HG02938 (cell line): ENCODE measurements around the gene NLRC3.

Source experiments
- ATAC-seq: cut with Tn5 transposase; IDR thresholded peaks from one replicate; pipeline ENCODE4 v1.9.1; 2021; ENCODE audit warnings: mild to moderate bottlenecking, moderate library complexity; ENCODE audit not compliant: unreplicated experiment

The NLRC3 gene

DNA sequence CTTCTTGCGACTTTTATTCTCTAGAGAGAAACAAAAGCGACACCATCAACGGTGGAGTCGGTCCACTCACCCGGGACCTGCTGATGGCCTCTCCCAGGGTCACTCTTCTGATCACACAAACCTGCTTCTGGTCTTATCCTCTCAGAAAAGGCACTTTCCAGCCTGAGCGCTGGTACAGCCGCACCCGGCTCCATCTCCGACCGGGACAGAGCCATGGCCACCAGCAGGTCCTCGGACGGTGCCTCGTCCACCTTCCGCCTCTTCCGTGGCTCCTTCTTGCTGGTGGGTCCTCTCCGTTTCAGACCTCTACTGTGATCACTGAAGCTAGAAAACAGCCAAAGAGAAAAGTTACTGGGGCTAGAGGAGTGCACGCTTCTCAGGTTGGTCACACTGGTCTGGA, 20.5 kb upstream of the NLRC3 start:
- ATAC-seq = no peak

DNA sequence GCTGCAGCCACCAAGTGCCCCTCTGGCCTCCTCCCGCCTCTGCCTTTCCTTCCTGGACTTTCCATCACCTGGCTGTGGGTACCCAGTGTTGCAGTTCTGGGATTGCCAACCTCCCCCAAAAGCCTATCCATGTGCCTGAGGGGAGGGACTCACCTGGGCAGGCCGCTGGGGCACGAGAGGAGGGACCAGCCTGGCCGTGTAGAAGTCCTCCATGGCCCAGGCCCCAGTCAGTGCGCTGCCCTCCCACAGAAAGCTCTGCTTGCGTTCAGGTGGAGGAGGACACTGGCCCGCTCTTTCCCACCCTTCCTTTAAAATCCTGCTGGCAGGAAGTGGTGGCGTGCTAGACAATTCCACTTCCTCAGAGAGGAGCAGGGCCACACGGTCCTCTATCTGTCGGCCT, 20.0 kb upstream of the NLRC3 start:
- no peak for ATAC-seq

DNA sequence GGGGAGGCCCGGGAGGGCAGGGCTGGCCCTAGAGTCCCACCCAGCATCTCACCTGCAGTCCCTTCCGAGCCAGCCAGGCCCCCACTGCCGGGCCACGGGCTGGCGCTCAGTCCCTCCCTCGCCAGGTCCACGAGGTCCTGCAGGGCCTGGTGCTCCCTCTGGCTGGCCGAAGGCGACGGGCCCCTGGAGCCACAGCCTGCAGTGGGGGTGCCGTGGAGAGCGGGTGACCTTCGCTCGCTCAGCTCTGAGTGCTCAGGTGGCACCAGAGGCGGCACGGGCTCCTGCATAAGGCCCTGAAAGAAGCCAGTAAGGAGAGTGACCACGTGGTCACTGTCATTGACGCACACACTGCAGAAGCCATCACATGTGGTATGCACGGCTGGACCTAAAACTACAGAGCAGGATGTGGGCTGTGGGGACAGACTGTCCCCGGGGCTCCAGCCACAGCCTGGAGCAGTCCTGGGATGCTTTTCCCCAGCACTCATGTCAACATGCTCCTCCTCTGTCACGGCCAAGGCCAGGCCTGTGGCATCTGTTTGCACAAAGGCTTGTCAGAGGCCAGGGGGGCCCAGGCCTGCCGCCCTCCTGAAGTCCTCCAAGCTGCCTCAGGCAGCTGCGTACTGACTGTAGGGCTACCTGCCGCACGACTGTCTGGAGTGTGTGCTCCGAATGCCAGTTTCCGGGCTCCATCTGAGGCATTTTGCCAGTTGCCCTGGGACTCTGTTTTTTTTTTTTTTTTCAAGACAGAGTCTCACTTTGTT, 19.1 kb upstream of the NLRC3 start:
- ATAC-seq = no peak

DNA sequence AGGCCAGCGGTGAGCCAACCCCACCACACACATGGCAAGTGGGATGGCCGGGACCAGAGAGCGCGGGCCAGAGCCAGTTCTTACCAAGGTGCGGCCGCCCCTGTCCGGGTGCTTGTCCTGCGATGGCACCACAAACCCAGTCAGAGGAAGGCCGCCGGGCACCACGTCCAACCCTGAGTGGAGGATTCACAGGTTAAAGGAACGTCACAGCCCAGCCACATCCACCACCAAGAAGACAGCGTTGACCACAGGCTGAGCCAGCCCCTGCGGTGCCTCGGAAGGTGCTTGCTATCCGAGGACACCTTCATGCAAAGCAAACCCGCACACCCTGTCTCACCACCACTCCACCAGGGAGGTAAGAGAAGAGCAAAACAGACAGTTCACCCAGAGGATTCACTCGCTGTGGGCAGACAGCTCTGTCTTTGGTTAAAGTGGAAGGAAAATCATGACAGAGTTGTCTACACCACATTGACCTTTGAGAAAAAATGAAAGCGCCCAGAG, 18.4 kb upstream of the NLRC3 start:
- no peak for ATAC-seq

DNA sequence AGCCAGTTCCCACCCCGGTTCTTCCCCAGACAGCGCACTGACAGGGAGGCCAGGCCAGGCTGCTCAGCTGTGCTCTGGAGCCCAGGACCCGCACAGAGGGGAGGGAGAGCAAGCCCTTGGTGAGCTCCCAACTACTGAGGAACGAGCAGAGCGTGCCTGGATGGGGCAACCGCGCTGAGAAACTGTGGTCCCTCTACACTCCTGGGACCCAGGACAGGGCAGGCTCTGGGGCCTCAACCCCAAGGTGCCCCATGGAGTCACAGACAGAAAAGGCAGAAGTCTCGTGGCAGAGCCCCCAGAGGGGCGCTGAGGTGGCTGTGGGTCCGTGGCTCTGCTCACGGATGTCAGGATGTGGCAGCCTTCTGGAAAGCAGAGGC, 17.9 kb upstream of the NLRC3 start:
- no peak for ATAC-seq

DNA sequence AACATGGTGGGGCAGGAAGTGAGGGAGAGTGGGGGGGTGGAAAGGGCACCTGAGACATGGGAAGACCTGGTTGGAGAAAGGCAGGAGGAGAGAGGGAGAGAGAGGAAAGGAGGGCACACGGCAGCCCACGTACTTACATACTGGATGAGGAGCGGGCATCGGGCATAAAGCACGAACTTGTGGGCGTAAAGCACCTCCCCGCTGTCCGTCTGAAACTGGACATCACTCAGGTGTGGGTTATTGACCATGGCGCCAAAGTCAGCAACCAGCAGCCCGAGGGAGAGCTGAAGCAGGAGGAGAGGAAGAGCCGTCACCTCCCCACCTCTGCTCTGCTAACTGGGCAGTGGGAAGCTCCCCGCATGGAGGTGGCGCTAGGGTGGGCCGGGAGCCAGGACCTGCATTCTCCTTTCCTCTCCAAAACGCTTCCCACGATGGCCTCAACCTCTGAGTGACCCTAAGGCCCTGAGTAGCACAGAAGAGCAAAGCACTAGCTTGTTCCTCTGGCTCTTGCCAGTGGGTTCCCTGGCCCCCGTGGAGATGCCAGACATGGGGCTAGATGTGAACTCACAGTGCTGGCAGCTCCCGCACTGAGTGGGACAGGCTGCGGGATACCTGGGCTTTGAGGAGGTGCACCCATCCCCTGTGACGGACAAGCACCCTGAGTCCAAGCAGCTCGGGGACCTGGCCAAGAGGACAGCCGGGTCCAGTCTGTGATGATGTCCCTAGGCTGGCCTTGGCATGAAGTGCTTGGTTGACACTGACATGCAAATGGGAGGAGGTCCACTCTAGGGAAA, 17.3 kb upstream of the NLRC3 start:
- ATAC-seq = no peak

DNA sequence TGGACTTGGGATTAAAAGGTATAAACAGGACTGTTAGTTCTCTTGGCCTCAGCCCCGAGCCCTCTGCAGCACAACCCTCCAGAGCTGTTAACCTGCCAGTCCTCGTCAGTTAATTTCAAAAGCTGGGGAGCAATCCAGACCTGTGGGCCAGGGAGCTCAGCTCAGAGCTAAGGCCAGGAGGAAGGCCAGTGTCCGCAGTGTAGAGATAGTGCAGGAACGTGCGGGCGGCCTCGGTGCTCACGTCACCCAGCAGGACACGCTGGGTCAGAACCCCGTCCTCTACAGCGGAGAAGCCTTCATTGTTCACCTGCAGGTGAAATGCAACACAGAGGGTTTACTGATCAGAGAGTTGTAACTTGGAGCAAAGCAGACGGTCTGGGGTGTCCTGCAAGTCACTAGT, 15.4 kb upstream of the NLRC3 start:
- ATAC-seq = no peak

DNA sequence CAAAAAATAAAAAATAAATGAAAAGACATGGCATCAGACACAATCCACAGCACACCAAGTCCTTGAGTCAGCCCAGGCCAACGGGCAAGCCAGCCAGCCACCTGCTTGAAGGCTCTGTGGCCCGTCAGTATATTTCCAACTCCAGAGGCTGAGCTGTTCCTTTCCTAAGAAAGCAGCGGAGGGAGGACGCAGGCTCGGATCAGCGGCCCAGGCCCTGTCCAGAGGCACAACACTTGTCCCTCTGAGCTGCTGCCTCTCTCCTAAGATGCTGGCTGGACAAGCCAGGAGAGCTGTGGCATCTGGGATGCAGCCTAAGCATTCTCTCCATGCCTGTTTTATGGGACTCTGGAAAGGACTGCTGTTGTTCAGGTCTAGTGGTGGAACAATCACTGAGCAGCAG, 14.8 kb upstream of the NLRC3 start:
- ATAC-seq = no peak

DNA sequence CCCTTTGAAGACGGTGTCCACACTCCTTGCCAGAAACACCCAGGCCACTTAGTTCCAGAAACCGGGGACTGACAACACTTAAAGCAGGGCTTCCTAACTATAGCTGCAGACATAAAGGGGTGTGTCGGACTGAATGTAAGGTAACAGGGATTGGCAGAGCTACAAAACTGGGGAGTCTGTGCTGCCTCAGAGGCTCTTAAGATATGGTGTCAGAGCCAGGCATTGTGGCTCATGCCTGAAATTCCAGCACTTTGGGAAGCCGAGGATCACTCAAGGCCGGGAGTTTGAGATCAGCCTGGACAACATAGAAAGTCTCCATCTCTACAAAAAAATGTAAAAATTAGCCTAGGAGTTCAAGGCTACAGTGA, 14.2 kb upstream of the NLRC3 start:
- no peak for ATAC-seq

DNA sequence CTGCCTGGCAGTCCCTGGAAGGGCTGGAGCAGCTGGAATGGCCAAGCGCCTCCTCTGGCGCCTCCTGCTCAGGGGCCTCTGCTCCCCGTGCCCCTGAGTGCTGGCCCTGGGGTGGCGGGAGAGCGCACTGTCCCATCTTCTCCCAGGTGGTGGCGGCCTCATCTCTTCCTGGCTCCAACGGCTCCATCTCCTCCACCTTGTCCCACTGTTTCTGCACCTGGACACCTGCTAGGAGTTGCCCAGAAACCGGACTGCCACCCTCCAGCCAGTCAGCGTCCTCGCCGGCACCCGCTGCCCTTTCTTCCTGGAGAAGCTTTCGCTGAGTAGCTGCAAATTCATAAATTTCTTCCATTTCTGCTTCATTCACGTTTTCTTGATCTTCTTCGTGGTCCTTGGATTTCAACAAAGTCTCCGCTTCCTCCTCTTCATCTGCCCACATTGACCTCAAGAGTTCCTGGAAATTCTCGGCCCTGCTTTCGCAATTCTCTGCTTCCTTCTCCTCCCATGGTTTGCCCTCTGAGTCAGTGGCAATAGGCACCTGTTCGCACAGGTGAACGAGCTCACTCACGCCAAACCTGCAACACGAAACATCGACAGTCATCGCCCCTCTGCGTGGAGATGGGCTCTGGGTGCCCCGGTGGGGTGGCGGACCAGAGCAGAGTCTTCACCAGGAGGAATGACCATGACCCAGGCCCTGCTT, 13.7 kb upstream of the NLRC3 start:
- ATAC-seq = no peak

DNA sequence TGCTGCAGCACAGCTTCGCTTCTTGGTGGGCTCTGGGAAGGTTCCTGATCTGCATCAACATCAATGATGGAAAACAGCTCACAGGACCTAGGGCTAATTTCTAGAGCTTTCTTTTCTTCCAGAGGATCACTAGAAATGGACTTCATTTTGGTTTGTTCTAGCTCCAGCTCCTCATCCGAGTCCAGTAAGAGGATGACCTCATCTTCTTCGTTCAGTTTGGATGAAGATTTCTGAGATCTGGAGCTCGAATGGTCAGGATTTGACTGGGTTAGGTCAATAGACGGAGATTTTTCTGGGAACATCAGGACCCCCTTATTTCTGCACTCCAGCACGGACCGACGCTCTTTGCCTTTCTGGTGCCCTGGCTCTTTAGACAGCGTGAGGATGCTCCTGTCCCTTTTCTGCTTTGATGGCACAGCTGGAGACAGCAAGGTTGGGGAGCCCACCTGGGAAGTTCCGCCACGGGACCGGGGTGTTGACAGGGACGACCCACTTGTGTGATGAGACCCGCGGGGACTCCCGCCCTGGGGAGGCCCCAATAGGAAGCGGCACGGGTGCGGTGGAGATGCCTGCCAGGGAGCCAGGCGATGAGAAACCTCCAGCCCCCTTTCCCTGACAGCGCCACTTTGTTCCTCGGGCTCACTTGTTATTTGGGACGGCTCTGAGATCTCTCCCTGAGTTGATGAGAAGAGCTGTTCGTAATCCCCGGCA, 12.9 kb upstream of the NLRC3 start:
- no peak for ATAC-seq

DNA sequence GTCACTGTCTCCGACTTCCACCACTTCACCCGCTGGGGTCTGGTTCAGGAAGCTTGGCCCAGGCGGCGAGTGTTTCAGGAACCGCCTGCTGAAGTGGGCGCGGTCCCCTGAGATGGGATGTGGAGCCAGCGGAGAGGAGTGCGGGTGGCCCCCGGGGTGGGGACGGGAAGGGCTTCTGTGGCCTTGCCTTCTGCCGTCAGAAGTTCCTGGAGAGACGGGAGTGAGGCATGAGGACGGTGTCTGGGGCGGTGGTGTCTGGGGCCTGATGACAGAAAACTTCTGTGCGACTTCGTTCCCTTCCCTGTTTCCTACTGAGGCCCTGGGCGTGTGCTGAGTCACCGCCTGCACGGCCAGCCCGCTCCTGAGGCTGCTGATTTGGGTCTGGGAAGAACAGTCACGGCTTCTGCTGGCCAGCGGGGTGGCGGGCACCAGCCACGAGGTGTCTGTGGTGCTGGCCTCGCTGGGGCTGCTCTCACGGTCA, 12.3 kb upstream of the NLRC3 start:
- no peak for ATAC-seq

DNA sequence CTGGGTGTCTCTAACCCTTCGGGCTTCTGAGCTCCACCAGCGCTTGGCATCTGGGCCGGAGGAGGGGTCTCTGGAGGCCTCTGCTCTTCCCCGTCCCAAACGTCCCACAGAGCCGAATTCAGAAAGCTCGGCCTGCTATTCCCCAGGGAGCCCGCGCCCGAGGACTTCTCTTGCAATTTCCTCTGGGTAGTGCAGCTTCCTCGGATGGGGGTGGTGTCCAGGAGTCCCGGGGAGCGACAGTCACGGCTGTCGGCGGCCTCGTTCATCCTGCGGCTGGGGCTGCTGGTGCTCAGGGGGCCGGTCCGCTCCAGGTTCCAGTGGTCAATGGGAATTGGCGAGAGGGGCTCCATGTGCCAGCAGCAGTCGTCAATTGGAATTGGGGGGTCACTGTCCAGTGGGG, 11.8 kb upstream of the NLRC3 start:
- ATAC-seq = no peak

DNA sequence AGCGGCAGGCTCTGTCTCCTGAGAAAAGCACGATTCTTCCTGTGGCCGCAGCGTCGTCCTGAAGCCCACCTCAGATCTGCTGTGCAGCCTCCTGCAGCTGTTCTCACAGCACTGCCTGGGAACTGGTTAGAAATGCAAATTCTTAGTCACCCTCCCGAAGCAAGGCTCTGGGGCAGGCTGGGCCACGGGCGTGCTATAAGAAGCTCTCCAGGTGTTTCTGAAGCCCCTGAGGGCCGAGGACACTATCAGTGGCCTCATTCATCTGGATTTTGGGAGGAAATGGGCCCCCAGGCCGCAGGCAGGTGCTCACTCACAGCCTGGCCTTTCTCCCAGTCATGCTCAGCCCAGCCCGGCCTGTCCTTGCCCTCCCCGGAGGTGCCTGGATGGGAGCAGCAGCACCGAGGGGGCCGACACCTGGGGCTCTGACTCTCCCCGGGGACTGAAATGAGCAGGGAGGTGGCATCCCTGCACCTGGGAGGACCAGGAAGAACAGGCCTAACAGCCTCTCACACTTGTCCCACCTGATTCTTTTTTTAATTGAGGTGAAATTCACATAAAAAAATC, 10.4 kb upstream of the NLRC3 start:
- ATAC-seq = no peak

DNA sequence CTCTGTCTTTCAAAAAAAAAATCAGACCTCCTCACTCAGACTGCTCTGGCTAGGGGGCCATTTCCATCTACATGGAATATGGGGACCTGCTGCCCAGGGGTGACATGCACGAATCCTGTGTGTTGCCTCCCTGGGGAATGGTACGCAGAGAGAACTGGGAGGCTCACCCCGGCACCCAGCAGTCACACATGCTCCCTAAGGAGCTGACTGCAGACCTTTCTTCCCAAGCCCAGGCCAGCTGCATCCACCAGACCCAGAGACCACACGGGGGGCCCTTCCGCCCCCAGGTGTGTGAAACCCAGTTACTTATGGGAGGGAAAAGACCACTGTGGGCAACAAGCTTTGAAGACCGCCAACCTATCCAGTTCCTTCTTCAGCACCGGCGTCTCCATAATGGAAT, 7.2 kb upstream of the NLRC3 start:
- no peak for ATAC-seq

DNA sequence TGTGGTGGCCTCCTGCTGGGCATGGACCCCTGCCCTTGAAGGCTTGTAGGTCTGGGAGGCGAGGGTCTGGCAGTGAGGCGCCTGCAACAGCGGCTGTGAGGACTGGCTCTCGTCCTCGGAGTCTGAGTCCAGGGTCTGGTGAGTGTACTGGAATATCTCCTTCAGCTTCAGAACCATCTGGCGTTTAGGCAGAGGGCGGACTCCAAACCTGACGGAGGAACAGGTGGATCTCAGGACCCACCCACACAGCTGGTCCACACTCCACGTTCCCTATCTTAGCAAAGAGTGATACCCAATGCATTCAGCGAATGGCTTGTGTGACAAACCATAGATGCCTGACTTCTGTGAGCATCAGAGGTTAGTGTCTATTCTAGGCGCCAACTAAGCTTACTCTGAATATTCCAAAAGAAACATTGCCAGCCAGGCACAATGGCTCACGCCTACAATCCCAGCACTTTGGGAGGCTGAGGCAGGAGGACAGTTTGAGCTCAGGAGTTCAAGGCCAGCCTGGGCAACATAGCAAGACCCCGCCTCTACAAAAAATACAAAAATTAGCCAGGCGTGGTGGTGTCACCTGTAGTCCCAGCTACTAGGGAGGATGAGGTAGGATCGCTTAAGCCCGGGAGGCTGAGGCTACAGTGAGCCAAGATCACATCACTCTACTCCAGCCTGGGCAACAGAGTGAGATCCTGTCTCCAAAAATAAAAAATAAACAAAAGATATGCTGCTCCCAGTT, 6.3 kb upstream of the NLRC3 start:
- ATAC-seq = no peak

DNA sequence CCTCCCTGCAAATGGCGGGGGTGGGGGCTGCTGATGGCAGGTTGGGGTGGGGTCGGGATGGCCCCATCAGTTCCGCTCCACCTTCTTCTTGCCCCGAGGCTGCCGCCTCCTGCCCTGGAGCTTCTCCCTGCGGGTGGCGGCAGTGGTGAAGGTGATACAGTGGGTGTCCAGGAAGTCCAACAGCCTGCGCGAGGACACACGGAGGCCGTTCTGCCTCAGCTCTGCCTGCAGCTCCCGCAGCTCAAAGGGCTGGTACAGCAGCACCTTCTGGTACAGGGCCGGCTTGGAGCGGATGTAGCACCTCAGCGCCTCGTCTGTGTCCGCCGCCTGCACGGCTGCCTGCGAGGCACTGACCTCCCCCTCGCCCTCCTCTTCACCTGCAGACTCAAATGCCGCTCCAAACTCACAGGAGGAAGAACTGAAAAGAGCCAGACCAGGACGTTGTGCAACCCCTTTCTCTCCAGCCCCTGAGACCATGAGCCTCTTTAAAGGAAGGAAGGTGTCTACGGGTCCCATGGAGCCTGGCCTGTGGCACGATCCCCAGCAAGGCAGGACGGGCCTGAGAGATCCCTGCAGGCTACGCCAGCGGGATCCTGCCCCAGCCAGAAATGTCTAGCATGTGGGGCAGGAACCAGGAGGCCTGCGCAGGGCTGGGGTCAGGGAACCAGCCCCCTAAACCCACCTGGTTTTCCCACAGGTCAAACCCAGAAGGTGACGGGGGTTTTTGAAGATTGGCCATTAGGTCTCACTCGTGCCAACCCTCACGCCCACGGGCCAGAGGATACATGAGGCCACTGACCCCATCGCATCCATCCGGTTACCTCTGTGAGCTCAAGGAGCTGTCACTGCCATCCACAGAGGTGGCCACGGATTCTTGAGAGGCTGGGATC, 5.3 kb upstream of the NLRC3 start:
- no peak for ATAC-seq

DNA sequence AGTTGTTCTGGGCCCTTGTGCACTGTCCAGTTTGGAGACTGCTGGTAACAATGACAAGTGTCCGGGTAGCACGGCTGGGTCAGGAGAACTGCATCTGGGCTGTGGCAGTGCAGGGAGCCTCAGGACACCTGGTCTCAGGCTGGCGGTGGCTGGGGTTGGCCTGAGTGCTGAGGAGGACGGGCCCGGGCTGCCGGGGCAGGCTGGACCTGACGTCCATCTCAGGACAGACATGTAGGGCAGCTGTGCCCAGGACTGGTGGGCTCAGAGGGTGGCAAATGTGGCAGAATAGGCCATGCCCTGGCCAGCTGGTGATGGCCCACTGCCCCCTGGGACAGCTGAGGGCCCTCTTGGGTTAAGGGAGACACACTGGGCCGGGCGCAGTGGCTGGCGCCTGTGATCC, 4.2 kb upstream of the NLRC3 start:
- ATAC-seq = no peak

DNA sequence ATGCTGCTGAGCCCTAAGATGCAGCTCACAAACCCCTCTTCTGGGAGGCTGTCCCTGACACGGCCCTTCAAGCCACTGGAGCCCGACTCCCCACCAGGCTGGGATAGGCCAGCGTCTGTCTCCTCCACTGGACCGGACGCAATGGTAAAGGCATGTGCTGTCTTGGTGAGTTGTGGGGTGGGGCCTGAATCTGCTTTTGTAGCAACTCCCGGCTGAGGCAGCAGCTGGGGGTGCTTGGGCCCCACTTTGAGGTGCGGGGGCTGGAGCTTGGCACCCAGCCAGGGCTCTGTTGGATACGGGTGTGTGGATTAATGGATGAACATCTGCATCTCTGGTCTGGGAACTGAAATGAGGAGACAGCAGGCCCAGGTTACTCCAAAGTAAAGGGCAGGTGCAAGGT, 3.5 kb upstream of the NLRC3 start:
- no peak for ATAC-seq
